Heart right ventricle (tissue), 16 donors: ENCODE measurements around the gene TRAM2. TPM values are rescaled to one million over a fixed set of nuclear protein-coding genes. Genes with fewer than 3 reads are reported as not detected.

Experiments
- ATAC-seq, 8 donors: fragments of 200-7000 bp; cut with Tn5 transposase; one replicate each; pipeline ENCODE4 v1.9.1; 2020; ENCODE audit warnings: mild to moderate bottlenecking in 8 of 8, moderate library complexity in 8 of 8, moderate number of reproducible peaks in 1 of 8
- DNase-seq, 2 donors: peaks; one replicate each; pipeline ENCODE4 v3.0.0-alpha.2; 2020
- H3K27ac ChIP-seq, 10 donors: fragments of 200-600 bp; sonication (generic) in 2 of 10; one replicate each; pipeline versions ENCODE4 v1.5.0 to v1.8.0; 2020 to 2022; ENCODE audit warnings: mild to moderate bottlenecking in 3 of 10
- H3K27me3 ChIP-seq, 7 donors: fragments of 200-600 bp; one replicate each; pipeline ENCODE4 v1.8.0; 2021 to 2022; ENCODE audit warnings: mild to moderate bottlenecking in 2 of 7
- H3K36me3 ChIP-seq, 9 donors: fragments of 200-600 bp; sonication (generic) in 1 of 9; one replicate each; pipeline versions ENCODE4 v1.5.0 to v1.8.0; 2020 to 2022; ENCODE audit warnings: mild to moderate bottlenecking in 2 of 9
- H3K4me1 ChIP-seq, 9 donors: fragments of 200-600 bp; sonication (generic) in 1 of 9; one replicate each; pipeline versions ENCODE4 v1.5.0 to v1.8.0; 2020 to 2022; ENCODE audit warnings: mild to moderate bottlenecking in 4 of 9
- H3K4me3 ChIP-seq, 10 donors: fragments of 200-600 bp; sonication (generic) in 2 of 10; one replicate each; pipeline versions ENCODE4 v1.5.0 to v1.8.0; 2020 to 2022; ENCODE audit warnings: mild to moderate bottlenecking in 7 of 10, moderate library complexity in 2 of 10
- H3K9me3 ChIP-seq, 11 donors: fragments of 200-600 bp in 10 of 11; sonication (generic) in 2 of 11; one replicate each; pipeline versions ENCODE4 v1.5.0 to v1.8.0; 2013 to 2022; ENCODE audit warnings: mild to moderate bottlenecking in 2 of 11, control low read depth in 1 of 11, moderate library complexity in 1 of 11
- CTCF ChIP-seq, 9 donors: fragments of 200-600 bp; sonication (generic) in 2 of 9; IDR thresholded peaks; one replicate each; pipeline versions ENCODE4 v1.5.0 to v1.8.0; 2021 to 2022; ENCODE audit warnings: antibody characterized with exemption in 9 of 9, mild to moderate bottlenecking in 5 of 9, moderate library complexity in 1 of 9
- WGBS, 2 donors: extraction: QIAGEN DNeasy Blood & Tissue Kit; methylation state at CpG; one replicate each; pipeline ENCODE4 v1.1.7; 2013; ENCODE audit warnings: inconsistent platforms in 1 of 2; 5-methylcytosine and 5-hydroxymethylcytosine counted together
- intact Hi-C, 10 donors: fragments of 100-400 bp; cut with DNase I; formaldehyde crosslinking; loops; one replicate each; pipeline versions ENCODE4 v1.11.1 to v1.14.2; 2022
- polyA plus RNA-seq, 2 donors: library from polyadenylated mRNA; stranded (reverse); fragments of 200-250 nt; gene quantifications; one replicate each; pipeline ENCODE4 v1.2.3, GENCODE V29; 2013
- total RNA-seq, 10 donors: library from RNA; stranded (reverse); fragmentation: NEBNext Ultra II Directional in 3 of 10; extraction: Animal tissue kit (Norgen Biotek cat#: 25700) in 3 of 10; gene quantifications; one replicate each; pipeline versions ENCODE4 v1.2.1 to v1.2.4, GENCODE V29; 2021 to 2023
- donor health status: Arrhythmogenic right ventricular cardiomyopathy.
- donor health status: ischemic (EF 13 %, LVEDD 7.1; RV severe dilation, severe dysfunction).
- donor health status: healthy with polysubstance abuse.
- donor health status: DM: no; HTN: yes; CAD: no.
- donor health status: DM: no; HTN: no; CAD: no.
- donor health status: ischemic (EF 25% LVEDD 6.9; RV normal size, moderate dysfunction).
- donor health status: ischemic (EF 25% LVEDD 5.7; RV mildly dilated, moderate dysfunction).
- donor health status: healthy.
- donor health status: DM: yes; HTN: yes; CAD: no.
- donor health status: Ischemic cardiomyopathy.
- donor health status: ischemic (EF 35%, LVEDD 5.7; RV mildly dilated, moderate dysfunction).
- donor health status: nonischemic (EF 11% LVEDD 7.7; RV severe dilation, severe dysfunction).
- donor health status: DM: yes; HTN: yes; CAD: no.
- donor health status: PGD.
- donor health status: ischemic (EF 29% LVEDD 5.4; RV normal size, mild dysfunction).
- donor health status: nonischemic (EF 23%, LVEDD 6.1; RV moderate dilation, normal function).

The TRAM2 gene
- total and polyA plus RNA-seq, 12 donors = 5.0 to 17.3 (median 10.6) TPM

- no peaks in the 10 kb centered on the region for H3K27me3 ChIP-seq
- no peaks in the 10 kb centered on the region for H3K9me3 ChIP-seq
- ATAC-seq (no peak), DNase-seq (no peak)
- intact Hi-C loops = no loop called here
- peaks cover 0 to 6% (median 0%) of the 10 kb centered on the region in 9 donors for H3K4me1 ChIP-seq
- H3K36me3 ChIP-seq = peaks cover 0 to 29% (median 2%) of the 10 kb centered on the region in 9 donors
- no peak overlapping the region for H3K4me3 ChIP-seq
- no peak overlapping the region for H3K27ac ChIP-seq
- 95 to 98% methylated on average over 8 of the region's 8 CpGs for WGBS, 2 donors
- TF ChIP-seq CTCF (IDR thresholded peaks at IDR 0.05) = no peak
These were observed 47.5 kb downstream of the TRAM2 start for GRCh38 chr6:52529311-52529710.

DNA sequence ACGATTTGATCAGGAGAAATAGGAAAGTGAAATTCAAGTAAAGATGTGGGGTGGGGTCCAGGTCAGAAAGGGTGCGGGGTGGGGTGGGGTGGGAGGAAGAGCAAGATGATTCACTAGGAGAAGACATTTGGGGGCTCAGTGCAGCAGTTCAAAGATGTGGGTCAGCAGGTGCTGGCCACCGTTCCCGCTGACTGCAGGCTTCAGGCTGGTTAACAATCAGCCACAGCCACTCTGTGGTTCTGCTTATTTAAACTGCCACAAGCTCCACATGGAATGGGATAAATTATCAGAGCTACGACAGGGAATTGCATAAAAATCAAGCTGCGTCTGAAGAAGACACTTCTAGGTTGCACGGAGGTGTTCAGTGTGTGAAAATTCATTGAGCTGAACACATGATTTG is 49.4 kb downstream of the TRAM2 start:
- no peak for TF ChIP-seq CTCF (IDR thresholded peaks at IDR 0.05)
- intact Hi-C loops = no loop called here
- no peak overlapping the region for H3K4me3 ChIP-seq
- no peaks in the 10 kb centered on the region for H3K9me3 ChIP-seq
- H3K4me1 ChIP-seq = peaks cover under 1 to 23% (median 10%) of the 10 kb centered on the region in 9 donors
- H3K27me3 ChIP-seq = no peaks in the 10 kb centered on the region
- ATAC-seq = no peak
- H3K27ac ChIP-seq = no peak overlapping the region
- 96 to 98% methylated on average over 7 of the region's 7 CpGs for WGBS, 2 donors
- H3K36me3 ChIP-seq = peaks cover 0 to 17% (median 0%) of the 10 kb centered on the region in 9 donors
- DNase-seq = no peak

- H3K27ac ChIP-seq = no peak overlapping the region
- DNase-seq (no peak), ATAC-seq (no peak)
- TF ChIP-seq CTCF (IDR thresholded peaks at IDR 0.05) = no peak
- no peaks in the 10 kb centered on the region for H3K27me3 ChIP-seq
- H3K36me3 ChIP-seq = peaks cover 0 to 17% (median 0%) of the 10 kb centered on the region in 9 donors
- H3K4me1 ChIP-seq = peaks cover 8 to 30% (median 18%) of the 10 kb centered on the region in 9 donors
- H3K4me3 ChIP-seq = no peak overlapping the region
- WGBS, 2 donors = 86 to 95% methylated on average over 4 of the region's 4 CpGs
- H3K9me3 ChIP-seq = no peaks in the 10 kb centered on the region
- intact Hi-C loops = no loop called here
These were observed 50.2 kb downstream of the TRAM2 start for GRCh38 chr6:52526634-52527033.

GRCh38 chr6:52524918-52525317 is 51.9 kb downstream of the TRAM2 start:
- ATAC-seq (no peak), DNase-seq (no peak)
- intact Hi-C loops = no loop called here
- no peaks in the 10 kb centered on the region for H3K9me3 ChIP-seq
- TF ChIP-seq CTCF (IDR thresholded peaks at IDR 0.05) = no peak
- peaks cover 0 to 9% (median 0%) of the 10 kb centered on the region in 9 donors for H3K36me3 ChIP-seq
- no peak overlapping the region for H3K27ac ChIP-seq
- no peaks in the 10 kb centered on the region for H3K27me3 ChIP-seq
- H3K4me1 ChIP-seq = peaks cover 9 to 39% (median 22%) of the 10 kb centered on the region in 9 donors
- H3K4me3 ChIP-seq = no peak overlapping the region
- 93 to 96% methylated on average over 4 of the region's 4 CpGs for WGBS, 2 donors
